HepG2 (cell line): ENCODE measurements around the gene JKAMP.

Source experiments
- CHD2 ChIP-seq: IDR thresholded peaks from 2 replicates; pipeline ENCODE4 v1.6.1; 2011; ENCODE audit warnings: low read depth, low read length, improper control_type of control experiment
- JUN ChIP-seq: sonication (generic); formaldehyde crosslinking; IDR thresholded peaks from 2 replicates; pipeline ENCODE4 v1.4.0; 2020; ENCODE audit warnings: mild to moderate bottlenecking, missing genetic modification reagents
- JUNB ChIP-seq: sonication (generic); formaldehyde crosslinking; IDR thresholded peaks from 2 replicates; pipeline ENCODE4 v1.8.0; 2022; ENCODE audit warnings: missing genetic modification reagents, mild to moderate bottlenecking, borderline replicate concordance
- NFIC ChIP-seq: IDR thresholded peaks from 2 replicates; pipeline ENCODE4 v1.6.1; 2012; ENCODE audit warnings: mild to moderate bottlenecking, low read length, inconsistent platforms
- REXO4 ChIP-seq: sonication (generic); formaldehyde crosslinking; IDR thresholded peaks from 2 replicates; pipeline ENCODE4 v1.8.0; 2022; ENCODE audit warnings: missing genetic modification reagents, mild to moderate bottlenecking, borderline replicate concordance
- YEATS2 ChIP-seq: sonication (generic); formaldehyde crosslinking; IDR thresholded peaks from 2 replicates; pipeline ENCODE4 v1.4.0; 2020; ENCODE audit warnings: missing genetic modification reagents, borderline replicate concordance
- ZSCAN9 ChIP-seq: IDR thresholded peaks from 2 replicates; pipeline ENCODE4 v1.6.1; 2016; ENCODE audit warnings: borderline replicate concordance
- TF ChIP-seq, protein P1 (sequence below): sonication (generic); formaldehyde crosslinking; IDR thresholded peaks from 2 replicates; pipeline ENCODE4 v1.5.0; 2020; ENCODE audit warnings: mild to moderate bottlenecking, missing genetic modification reagents, moderate library complexity
- TF ChIP-seq, protein P2 (sequence below), 2 experiments: sonication (generic) in 1 of 2; formaldehyde crosslinking in 1 of 2; IDR thresholded peaks; 2 replicates each; pipeline versions ENCODE4 v1.5.1 to v1.6.1; 2011 to 2020; ENCODE audit warnings: borderline replicate concordance in 1 of 2, low read depth in 1 of 2, low read length in 1 of 2, mild to moderate bottlenecking in 1 of 2, missing genetic modification reagents in 1 of 2, moderate library complexity in 1 of 2

DNA sequence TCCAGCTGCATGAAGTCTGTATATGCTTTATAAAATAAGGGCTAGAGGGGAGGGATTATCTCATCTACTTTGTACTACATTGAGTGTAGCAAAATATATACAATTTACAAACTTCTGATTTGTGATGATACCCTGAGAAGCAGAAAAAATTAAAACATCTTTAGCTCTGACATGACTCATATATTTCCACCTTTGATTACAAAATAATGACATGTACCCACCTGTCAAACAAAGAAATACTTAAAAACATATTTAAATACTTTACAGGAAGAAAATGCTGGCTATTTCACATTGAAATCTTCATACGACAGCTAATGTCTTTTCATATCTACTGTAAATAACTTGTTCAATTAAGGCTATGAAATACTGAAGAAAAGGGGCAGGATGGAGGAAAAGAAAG, 22.4 kb upstream of the JKAMP start:
- TF ChIP-seq YEATS2 = no peak
- TF ChIP-seq, protein P1, sequence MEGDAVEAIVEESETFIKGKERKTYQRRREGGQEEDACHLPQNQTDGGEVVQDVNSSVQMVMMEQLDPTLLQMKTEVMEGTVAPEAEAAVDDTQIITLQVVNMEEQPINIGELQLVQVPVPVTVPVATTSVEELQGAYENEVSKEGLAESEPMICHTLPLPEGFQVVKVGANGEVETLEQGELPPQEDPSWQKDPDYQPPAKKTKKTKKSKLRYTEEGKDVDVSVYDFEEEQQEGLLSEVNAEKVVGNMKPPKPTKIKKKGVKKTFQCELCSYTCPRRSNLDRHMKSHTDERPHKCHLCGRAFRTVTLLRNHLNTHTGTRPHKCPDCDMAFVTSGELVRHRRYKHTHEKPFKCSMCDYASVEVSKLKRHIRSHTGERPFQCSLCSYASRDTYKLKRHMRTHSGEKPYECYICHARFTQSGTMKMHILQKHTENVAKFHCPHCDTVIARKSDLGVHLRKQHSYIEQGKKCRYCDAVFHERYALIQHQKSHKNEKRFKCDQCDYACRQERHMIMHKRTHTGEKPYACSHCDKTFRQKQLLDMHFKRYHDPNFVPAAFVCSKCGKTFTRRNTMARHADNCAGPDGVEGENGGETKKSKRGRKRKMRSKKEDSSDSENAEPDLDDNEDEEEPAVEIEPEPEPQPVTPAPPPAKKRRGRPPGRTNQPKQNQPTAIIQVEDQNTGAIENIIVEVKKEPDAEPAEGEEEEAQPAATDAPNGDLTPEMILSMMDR = no peak
- TF ChIP-seq NFIC = no peak
- TF ChIP-seq JUN = no peak
- TF ChIP-seq, protein P2, sequence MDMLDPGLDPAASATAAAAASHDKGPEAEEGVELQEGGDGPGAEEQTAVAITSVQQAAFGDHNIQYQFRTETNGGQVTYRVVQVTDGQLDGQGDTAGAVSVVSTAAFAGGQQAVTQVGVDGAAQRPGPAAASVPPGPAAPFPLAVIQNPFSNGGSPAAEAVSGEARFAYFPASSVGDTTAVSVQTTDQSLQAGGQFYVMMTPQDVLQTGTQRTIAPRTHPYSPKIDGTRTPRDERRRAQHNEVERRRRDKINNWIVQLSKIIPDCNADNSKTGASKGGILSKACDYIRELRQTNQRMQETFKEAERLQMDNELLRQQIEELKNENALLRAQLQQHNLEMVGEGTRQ (IDR thresholded peaks at IDR 0.05; ENCODE audit: low read depth, low read length) = no peak
- TF ChIP-seq, protein P2 (CRISPR knock-in tag; IDR thresholded peaks at IDR 0.05; ENCODE audit: borderline replicate concordance) = no peak
- no peak for TF ChIP-seq CHD2
- TF ChIP-seq JUNB (CRISPR knock-in tag) = no peak
- TF ChIP-seq ZSCAN9 (CRISPR knock-in tag) = no peak
- no peak for TF ChIP-seq REXO4 (CRISPR knock-in tag)
